ENCODE measurements around the gene CRMP1. TPM values are rescaled to one million over a fixed set of nuclear protein-coding genes. Genes with fewer than 3 reads are reported as not detected.
A peak's percentile ranks its signal among the peaks of the same experiment; 100 is the strongest.

Gene CRMP1
- total RNA-seq, 1 experiment from 2014 or later, result not detected

- no TSS peak for BruUV-seq (replicated peaks)
- H3K4me3 Mint-ChIP-seq (ENCODE audit: unreplicated experiment), result no peak overlapping the region
These were observed 23.3 kb upstream of the CRMP1 start for GRCh38 chr4:5916229-5916628.

DNA sequence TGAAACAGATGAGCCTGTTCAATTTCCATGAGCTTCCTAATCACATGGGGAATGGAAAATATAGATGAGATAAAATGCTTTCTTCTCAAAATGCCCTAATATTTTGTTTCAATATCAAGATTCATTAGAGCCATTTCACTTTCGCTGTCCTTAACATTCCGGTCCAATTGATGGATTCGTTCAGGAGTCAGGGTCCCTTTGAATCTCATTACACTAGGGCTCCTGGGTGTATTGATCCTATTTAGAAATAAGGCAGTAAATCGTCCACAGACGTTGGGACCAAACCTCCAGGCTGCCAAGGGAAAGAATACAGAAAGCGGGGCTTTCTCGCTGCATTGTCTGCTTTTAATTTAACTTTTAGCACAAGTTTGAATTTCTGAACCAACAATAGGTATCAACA lies 20.6 kb upstream of the CRMP1 start:
- no peak overlapping the region for H3K4me3 Mint-ChIP-seq (ENCODE audit: unreplicated experiment)
- TF ChIP-seq, protein P1, sequence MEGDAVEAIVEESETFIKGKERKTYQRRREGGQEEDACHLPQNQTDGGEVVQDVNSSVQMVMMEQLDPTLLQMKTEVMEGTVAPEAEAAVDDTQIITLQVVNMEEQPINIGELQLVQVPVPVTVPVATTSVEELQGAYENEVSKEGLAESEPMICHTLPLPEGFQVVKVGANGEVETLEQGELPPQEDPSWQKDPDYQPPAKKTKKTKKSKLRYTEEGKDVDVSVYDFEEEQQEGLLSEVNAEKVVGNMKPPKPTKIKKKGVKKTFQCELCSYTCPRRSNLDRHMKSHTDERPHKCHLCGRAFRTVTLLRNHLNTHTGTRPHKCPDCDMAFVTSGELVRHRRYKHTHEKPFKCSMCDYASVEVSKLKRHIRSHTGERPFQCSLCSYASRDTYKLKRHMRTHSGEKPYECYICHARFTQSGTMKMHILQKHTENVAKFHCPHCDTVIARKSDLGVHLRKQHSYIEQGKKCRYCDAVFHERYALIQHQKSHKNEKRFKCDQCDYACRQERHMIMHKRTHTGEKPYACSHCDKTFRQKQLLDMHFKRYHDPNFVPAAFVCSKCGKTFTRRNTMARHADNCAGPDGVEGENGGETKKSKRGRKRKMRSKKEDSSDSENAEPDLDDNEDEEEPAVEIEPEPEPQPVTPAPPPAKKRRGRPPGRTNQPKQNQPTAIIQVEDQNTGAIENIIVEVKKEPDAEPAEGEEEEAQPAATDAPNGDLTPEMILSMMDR (IDR thresholded peaks at IDR 0.05; ENCODE audit: unreplicated experiment), result no peak
- no TSS peak for BruUV-seq (replicated peaks)
- intact Hi-C loops (cut with micrococcal nuclease), result no loop called here
- H3K9me3 Mint-ChIP-seq (ENCODE audit: unreplicated experiment), result peaks cover 10% of the 10 kb centered on the region
- DNase-seq (ENCODE audit: unreplicated experiment), result no peak
- no peaks in the 10 kb centered on the region for H3K36me3 Mint-ChIP-seq (ENCODE audit: insufficient read depth, unreplicated experiment)
- H3K4me1 Mint-ChIP-seq (ENCODE audit: insufficient read depth, unreplicated experiment), result peaks cover 11% of the 10 kb centered on the region
- ChIA-PET POLR2A (no interaction called here), CTCF (interaction anchor here (1.0 kb wide), 1 partner anchor 84 kb away, joined by 9 read pairs; no protein-coding TSS in a partner anchor)
- H3K27ac Mint-ChIP-seq (ENCODE audit: low read depth, unreplicated experiment), result no peak overlapping the region
- H3K27me3 Mint-ChIP-seq (ENCODE audit: insufficient read depth, unreplicated experiment), result no peaks in the 10 kb centered on the region

More at GRCh38 chr4:5916229-5916628, 23.3 kb upstream of the CRMP1 start:
- H3K27me3 Mint-ChIP-seq (ENCODE audit: insufficient read depth, unreplicated experiment), result no peaks in the 10 kb centered on the region
- H3K36me3 Mint-ChIP-seq (ENCODE audit: insufficient read depth, unreplicated experiment), result no peaks in the 10 kb centered on the region
- DNase-seq (ENCODE audit: unreplicated experiment), result peak; percentile 23
- ChIA-PET POLR2A (no interaction called here), CTCF (interaction anchor here (1.4 kb wide), 1 partner anchor 82 kb away, joined by 3 read pairs; no protein-coding TSS in a partner anchor)
- no peak overlapping the region for H3K27ac Mint-ChIP-seq (ENCODE audit: low read depth, unreplicated experiment)
- intact Hi-C loops (cut with micrococcal nuclease), result no loop called here
- peaks cover 4% of the 10 kb centered on the region for H3K9me3 Mint-ChIP-seq (ENCODE audit: unreplicated experiment)
- TF ChIP-seq, protein P1 (IDR thresholded peaks at IDR 0.05; ENCODE audit: unreplicated experiment), result no peak
- peaks cover 11% of the 10 kb centered on the region for H3K4me1 Mint-ChIP-seq (ENCODE audit: insufficient read depth, unreplicated experiment)

DNA sequence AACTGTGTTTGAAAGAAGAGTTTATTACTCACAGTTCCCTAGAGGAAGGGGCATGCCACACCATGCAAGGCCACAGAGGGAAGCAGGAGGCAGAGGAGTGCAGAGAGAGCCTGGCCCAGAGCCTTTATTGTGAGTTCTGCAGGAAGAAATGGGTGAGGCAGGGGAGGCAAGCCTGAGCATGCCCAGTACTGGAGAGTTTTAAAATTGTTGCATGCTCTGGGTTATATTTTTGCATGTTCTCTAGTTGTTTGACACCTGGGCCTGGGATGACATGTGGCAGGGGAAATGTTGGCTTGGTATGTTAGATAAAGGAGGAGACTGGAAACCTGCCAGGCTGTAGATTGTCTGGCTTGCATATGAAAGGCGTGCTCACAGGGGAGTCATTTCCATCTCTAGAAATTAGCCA lies 19.7 kb upstream of the CRMP1 start:
- peak; percentile 71 for DNase-seq (ENCODE audit: unreplicated experiment)
- CTCF ChIA-PET, result interaction anchor here (1.0 kb wide), 1 partner anchor 85 kb away, joined by 9 read pairs; no protein-coding TSS in a partner anchor
- intact Hi-C loops (cut with micrococcal nuclease), result no loop called here
- Mint-ChIP-seq H3K4me3 (ENCODE audit: unreplicated experiment) (no peak overlapping the region), H3K9me3 (ENCODE audit: unreplicated experiment) (peaks cover 17% of the 10 kb centered on the region), H3K4me1 (ENCODE audit: insufficient read depth, unreplicated experiment) (peaks cover 11% of the 10 kb centered on the region), H3K36me3 (ENCODE audit: insufficient read depth, unreplicated experiment) (no peaks in the 10 kb centered on the region), H3K27ac (ENCODE audit: low read depth, unreplicated experiment) (peak overlapping the region; percentile 4), H3K27me3 (ENCODE audit: insufficient read depth, unreplicated experiment) (no peaks in the 10 kb centered on the region)
- no TSS peak for BruUV-seq (replicated peaks)
- TF ChIP-seq, protein P1 (IDR thresholded peaks at IDR 0.05; ENCODE audit: unreplicated experiment), result no peak
- POLR2A ChIA-PET, result no interaction called here

DNA sequence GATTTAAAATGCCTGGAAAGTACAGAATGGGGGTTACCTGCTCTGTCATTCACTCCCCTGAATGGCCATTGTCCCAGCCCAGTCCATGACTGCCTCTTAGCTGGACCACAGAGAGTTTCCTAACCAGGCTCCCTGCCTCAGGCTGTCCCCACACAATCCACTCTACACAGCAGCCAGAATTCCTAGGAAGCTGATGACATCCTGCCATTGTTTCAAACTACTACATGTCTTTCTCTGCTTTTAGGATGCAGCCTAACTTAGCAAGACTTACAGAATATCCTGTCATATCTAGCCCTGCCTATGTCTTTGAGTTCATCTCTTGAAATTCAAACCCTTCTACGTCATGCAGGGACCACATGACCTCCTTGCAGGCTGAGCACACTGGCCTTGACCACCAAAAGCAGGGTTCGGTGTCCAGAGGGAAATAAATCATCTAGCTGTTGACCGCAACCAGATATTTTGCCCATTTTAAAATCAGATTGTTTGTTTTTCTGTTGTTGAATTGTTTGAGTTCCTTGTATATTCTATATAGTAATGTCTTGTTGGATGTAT lies 16.1 kb upstream of the CRMP1 start:
- no peak for DNase-seq (ENCODE audit: unreplicated experiment)
- Mint-ChIP-seq H3K36me3 (ENCODE audit: insufficient read depth, unreplicated experiment) (peaks cover 4% of the 10 kb centered on the region), H3K27me3 (ENCODE audit: insufficient read depth, unreplicated experiment) (no peaks in the 10 kb centered on the region), H3K27ac (ENCODE audit: low read depth, unreplicated experiment) (no peak overlapping the region), H3K9me3 (ENCODE audit: unreplicated experiment) (peaks cover 30% of the 10 kb centered on the region), H3K4me1 (ENCODE audit: insufficient read depth, unreplicated experiment) (peaks cover 11% of the 10 kb centered on the region), H3K4me3 (ENCODE audit: unreplicated experiment) (no peak overlapping the region)
- no TSS peak for BruUV-seq (replicated peaks)
- TF ChIP-seq, protein P1 (IDR thresholded peaks at IDR 0.05; ENCODE audit: unreplicated experiment), result no peak
- ChIA-PET POLR2A (no interaction called here), CTCF (no interaction called here)
- intact Hi-C loops (cut with micrococcal nuclease), result no loop called here

Measured in MCF 10A (cell line).